Neural cell (in vitro differentiated cells): ENCODE results near the gene PTPN21.

Experiments used
- EZH2 ChIP-seq: fragments of 200-600, 300-800 bp; shearing (Covaris generic), sonication (generic); IDR thresholded peaks from 2 replicates; pipeline ENCODE4 v1.6.1; 2014; ENCODE audit warnings: antibody characterized with exemption, low read length, borderline replicate concordance, mild to moderate bottlenecking; ENCODE audit not compliant: insufficient read depth, poor library complexity, severe bottlenecking
- MXI1 ChIP-seq: fragments of 450-650 bp; conservative IDR thresholded peaks from 2 replicates; pipeline ENCODE4 v1.6.1; 2014; ENCODE audit warnings: antibody characterized with exemption, mild to moderate bottlenecking; ENCODE audit not compliant: poor library complexity, severe bottlenecking
- POLR2AphosphoS5 ChIP-seq: IDR thresholded peaks from 2 replicates; pipeline ENCODE4 v1.6.1; 2012
- RAD21 ChIP-seq: fragments of 450-650 bp; conservative IDR thresholded peaks from 2 replicates; pipeline ENCODE4 v1.6.1; 2014; ENCODE audit warnings: antibody characterized with exemption, mild to moderate bottlenecking, moderate library complexity
- TAF1 ChIP-seq: IDR thresholded peaks from 2 replicates; pipeline ENCODE4 v1.6.1; 2012; ENCODE audit warnings: low read depth
- TF ChIP-seq, protein P1 (sequence below): fragments of 450-650 bp; IDR thresholded peaks from 2 replicates; pipeline ENCODE4 v1.5.1; 2014; ENCODE audit warnings: antibody characterized with exemption, mild to moderate bottlenecking, moderate library complexity; ENCODE audit not compliant: poor library complexity, severe bottlenecking

DNA sequence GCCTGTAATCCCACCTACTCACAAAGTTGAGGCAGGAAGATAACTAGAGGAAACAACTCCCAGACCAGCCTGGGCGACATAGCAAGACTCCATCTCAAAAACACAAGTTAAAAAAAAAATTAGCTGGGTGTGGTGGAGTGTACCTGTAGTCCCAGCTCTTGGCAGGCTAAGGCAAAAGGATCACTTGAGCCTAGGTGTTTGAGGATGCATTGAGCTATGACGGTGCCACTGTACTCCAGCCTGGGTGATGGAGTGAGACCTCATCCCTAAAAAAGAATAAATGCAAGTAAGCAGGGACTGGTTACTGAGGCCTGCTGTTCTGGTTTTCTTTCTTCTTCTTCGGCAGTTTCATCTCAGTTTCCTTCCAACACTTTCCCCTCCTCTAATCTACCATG is 7.4 kb downstream of the PTPN21 start:
- TF ChIP-seq, protein P1, sequence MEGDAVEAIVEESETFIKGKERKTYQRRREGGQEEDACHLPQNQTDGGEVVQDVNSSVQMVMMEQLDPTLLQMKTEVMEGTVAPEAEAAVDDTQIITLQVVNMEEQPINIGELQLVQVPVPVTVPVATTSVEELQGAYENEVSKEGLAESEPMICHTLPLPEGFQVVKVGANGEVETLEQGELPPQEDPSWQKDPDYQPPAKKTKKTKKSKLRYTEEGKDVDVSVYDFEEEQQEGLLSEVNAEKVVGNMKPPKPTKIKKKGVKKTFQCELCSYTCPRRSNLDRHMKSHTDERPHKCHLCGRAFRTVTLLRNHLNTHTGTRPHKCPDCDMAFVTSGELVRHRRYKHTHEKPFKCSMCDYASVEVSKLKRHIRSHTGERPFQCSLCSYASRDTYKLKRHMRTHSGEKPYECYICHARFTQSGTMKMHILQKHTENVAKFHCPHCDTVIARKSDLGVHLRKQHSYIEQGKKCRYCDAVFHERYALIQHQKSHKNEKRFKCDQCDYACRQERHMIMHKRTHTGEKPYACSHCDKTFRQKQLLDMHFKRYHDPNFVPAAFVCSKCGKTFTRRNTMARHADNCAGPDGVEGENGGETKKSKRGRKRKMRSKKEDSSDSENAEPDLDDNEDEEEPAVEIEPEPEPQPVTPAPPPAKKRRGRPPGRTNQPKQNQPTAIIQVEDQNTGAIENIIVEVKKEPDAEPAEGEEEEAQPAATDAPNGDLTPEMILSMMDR: no peak
- TF ChIP-seq EZH2 (no peak), TAF1 (no peak), MXI1 (no peak), POLR2AphosphoS5 (no peak), RAD21 (no peak)
